ENCODE measurements around the gene CBX8. TPM values are rescaled to one million over a fixed set of nuclear protein-coding genes. Genes with fewer than 3 reads are reported as not detected.
A peak's percentile ranks its signal among the peaks of the same experiment; 100 is the strongest.

The CBX8 gene
- total RNA-seq, 2 donors from 2014 or later: 1.6 to 1.8 TPM

DNA sequence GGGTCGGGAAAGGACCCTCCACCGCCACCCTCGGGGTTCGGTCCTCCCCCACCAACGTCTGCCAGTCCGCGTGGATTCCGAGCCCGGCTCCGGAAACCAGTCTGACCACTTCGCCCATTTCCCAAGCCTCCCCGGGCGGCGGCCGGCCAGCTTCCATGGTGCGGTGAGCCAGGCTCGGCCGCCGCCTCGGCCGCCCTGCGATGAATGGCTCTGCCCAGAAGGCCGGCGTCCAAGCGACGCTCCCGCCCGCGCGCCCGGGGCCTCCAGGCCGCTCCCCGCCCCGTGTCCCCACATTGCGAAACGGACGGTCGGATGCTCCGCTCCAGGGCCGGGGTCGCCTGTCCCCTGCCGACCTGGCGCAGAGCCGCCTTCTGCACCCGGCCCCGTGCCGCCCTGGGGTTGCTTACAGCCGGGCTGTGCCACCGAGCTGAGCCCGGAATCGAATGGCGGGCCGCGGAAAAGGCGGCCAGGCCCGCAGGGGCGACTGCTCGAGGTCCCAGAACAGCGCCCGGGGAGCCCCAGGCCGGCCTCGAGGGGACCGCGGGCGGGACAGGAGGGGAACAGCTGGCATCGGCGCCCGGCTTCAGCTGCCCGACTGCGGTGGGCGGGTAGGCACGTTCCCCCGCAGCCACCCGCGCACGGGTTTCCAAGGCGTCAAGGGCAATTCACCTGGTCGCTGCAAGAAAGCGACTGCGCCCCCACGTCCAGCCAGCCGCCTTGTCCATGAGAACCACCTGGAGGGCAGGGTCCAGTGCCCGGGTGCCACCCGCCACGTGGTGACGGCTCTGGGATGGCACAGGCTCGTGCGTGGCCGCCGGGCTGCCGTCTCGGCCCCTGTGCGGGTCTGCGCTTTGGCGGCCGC lies 18.3 kb upstream of the CBX8 start:
- peak; percentile 77 for ATAC-seq
- WGBS, 2 donors: 9 to 39% methylated on average over 14 to 85 of the region's 96 CpGs
- Histone ChIP-seq H3K36me3 (replicated peaks in 1 of 2; ENCODE audit: insufficient read depth in 1 of 2, low read depth in 2 of 2) (no peaks in the 10 kb centered on the region), H3K27me3 (peaks cover 3 to 21% of the 10 kb centered on the region in 2 donors), H3K4me1 (peaks cover 44% of the 10 kb centered on the region), H3K4me3 (no peak overlapping the region), H3K9me3 (no peaks in the 10 kb centered on the region), H3K27ac (peak overlapping the region; percentile 30 to 64 (median 44))
- peak in 2 of 3 donors; percentile 33 to 34 for TF ChIP-seq POLR2A (IDR thresholded peaks at IDR 0.05)
- TF ChIP-seq, protein P1, sequence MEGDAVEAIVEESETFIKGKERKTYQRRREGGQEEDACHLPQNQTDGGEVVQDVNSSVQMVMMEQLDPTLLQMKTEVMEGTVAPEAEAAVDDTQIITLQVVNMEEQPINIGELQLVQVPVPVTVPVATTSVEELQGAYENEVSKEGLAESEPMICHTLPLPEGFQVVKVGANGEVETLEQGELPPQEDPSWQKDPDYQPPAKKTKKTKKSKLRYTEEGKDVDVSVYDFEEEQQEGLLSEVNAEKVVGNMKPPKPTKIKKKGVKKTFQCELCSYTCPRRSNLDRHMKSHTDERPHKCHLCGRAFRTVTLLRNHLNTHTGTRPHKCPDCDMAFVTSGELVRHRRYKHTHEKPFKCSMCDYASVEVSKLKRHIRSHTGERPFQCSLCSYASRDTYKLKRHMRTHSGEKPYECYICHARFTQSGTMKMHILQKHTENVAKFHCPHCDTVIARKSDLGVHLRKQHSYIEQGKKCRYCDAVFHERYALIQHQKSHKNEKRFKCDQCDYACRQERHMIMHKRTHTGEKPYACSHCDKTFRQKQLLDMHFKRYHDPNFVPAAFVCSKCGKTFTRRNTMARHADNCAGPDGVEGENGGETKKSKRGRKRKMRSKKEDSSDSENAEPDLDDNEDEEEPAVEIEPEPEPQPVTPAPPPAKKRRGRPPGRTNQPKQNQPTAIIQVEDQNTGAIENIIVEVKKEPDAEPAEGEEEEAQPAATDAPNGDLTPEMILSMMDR (IDR thresholded peaks at IDR 0.05): no peak
- intact Hi-C loops (cut with DNase I): no loop called here
- peak; percentile 80 to 88 (median 84) for DNase-seq

DNA sequence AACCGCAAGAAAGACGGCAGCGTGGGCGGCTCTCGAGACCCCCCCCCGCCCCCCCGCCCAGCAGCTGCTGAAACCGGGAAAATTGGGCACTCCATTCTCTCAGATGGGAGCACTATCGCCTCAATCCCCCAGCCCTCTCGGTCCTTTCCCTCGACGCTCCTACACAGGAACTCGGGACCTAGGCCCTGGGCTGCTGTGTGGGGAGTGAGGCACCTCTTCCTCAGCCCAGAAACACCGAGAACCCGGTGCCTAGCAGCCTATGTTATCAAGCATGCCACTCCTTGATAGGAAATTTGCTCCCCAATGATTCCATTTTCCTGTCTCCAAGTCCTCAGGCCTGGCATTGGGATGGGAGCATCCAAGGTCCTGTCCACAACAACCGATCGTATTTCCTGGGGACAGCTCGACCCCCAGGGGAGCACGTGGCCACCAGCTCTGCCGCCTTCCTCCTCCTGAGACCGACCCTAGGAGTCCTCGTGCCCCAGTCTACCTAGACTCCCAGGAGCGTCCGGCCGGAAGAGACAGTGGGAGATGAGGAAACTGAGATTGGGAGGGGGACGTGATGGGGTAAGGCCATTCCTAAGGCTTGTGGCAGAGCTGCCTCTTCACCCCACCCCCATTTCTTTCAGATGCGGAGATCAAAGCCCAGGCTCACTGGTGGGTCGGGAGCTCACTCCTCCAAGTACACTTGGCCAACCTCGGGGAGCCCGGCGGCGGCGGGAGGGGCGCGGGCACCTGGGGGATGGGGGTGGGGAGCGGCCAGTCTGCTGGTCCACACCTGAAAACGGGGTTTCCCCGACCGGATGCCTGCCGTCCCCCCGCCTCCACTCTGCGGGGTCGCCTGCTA lies 17.5 kb upstream of the CBX8 start:
- Histone ChIP-seq H3K4me1 (peaks cover 45% of the 10 kb centered on the region), H3K27ac (peak overlapping the region; percentile 30 to 64 (median 44)), H3K36me3 (replicated peaks in 1 of 2; ENCODE audit: insufficient read depth in 1 of 2, low read depth in 2 of 2) (no peaks in the 10 kb centered on the region), H3K27me3 (peaks cover 3 to 21% of the 10 kb centered on the region in 2 donors), H3K9me3 (no peaks in the 10 kb centered on the region), H3K4me3 (no peak overlapping the region)
- TF ChIP-seq, protein P1 (IDR thresholded peaks at IDR 0.05): no peak
- intact Hi-C loops (cut with DNase I): no loop called here
- no peak for ATAC-seq
- DNase-seq: no peak
- WGBS, 2 donors: 26 to 62% methylated on average over 19 to 42 of the region's 43 CpGs

DNA sequence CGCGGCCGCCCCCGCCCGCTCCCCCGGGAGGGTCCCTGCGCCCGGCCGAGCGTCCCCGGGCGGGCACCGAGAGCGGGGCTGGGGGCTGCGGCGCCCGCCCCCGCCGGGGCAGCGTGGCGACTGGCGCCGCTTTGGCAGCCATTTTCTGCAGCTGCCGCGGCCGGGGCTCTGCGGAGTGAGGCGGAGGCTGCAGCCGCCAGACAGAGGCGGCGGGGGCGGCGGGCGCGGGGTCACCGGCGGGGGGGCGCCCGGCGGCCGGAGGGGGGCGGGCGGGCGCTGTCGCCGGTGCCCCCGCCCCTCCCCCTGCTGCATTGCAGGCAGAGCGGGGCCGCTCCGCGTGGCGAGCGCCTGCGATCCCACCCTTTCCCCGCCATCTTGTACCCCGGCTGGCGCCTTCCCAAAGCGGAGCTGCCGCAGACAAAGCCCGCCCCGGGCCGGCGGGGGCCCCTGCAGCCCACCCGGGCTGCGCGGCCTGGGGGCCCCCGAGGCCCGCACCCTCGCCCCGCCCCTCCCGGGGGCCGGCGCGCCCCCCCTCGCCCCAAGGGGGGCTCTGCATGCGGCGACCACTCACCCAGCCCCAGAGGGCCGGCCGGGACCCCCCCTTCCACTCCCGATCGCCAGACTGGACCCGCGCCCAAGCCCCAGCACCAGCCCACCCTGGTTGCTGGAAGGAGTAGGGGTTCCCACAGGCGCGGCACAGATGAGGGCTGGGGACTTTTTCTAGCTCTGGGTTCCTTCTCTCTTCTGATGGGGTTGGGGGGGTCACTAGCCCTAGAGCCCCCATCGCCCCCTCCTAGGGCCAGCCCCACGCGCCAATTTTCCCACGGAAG lies 16.6 kb upstream of the CBX8 start:
- H3K9me3 ChIP-seq: no peaks in the 10 kb centered on the region
- DNase-seq (peak in 1 of 4 donors; percentile 33), ATAC-seq (no peak)
- TF ChIP-seq, protein P1 (IDR thresholded peaks at IDR 0.05): no peak
- WGBS, 2 donors: 2% methylated on average over 39 of the region's 89 CpGs; no CpG with 5 or more reads in 1 of the 2 donors
- no peaks in the 10 kb centered on the region for H3K36me3 ChIP-seq (replicated peaks in 1 of 2; ENCODE audit: insufficient read depth in 1 of 2, low read depth in 2 of 2)
- peak overlapping the region in 1 of 4 donors; percentile 26 for H3K27ac ChIP-seq
- H3K4me3 ChIP-seq: no peak overlapping the region
- peaks cover 53% of the 10 kb centered on the region for H3K4me1 ChIP-seq
- peaks cover 3 to 21% of the 10 kb centered on the region in 2 donors for H3K27me3 ChIP-seq
- intact Hi-C loops (cut with DNase I): no loop called here

DNA sequence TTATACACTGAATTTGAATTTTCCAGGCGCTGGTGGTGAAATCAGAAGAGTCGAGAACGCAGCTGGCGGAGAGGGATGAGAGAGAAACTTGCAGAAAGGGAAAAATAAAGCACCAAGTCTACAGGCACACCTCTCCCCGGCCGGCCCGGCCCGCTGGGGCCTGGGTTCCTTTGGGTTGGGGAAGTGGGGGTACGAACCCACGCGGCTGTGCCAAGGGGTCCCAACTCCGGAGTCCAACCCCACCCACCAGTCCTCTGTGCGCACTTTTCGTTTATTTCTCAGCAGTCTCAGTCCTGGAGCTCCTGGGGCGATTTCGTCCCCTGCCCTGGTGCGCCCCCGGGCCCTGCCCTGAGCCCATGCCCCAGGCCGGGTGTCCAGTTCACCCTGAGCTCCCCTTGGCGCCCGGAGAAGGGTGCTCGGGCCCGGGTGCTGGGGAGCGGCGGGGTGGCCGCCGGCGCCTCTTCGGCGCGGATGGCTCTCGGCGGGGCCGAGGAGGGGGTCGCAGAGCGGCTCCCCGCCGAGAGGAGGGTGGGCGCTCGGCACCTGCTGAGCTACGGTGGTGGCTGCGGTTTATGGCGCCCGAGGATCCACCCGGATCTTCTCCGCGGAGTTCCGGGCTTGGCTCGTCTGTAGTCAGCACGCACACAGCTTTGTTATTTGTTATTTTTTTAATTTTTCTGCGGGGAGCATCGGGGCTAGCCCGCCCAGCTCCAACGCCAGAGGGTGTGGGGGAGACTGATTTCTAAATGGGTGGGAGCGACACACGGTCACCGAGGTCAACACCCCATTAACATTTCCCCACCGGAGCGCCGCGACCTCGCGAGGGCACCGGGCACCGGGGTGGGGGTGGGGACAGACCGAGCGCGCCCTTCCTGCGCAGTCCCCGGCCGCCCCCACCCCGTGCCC lies 15.7 kb upstream of the CBX8 start:
- DNase-seq (no peak), ATAC-seq (no peak)
- 7 to 17% methylated on average over 31 to 68 of the region's 72 CpGs for WGBS, 2 donors
- no peaks in the 10 kb centered on the region for H3K9me3 ChIP-seq
- peaks cover 3 to 25% of the 10 kb centered on the region in 2 donors for H3K27me3 ChIP-seq
- H3K36me3 ChIP-seq (replicated peaks in 1 of 2; ENCODE audit: insufficient read depth in 1 of 2, low read depth in 2 of 2): no peaks in the 10 kb centered on the region
- intact Hi-C loops (cut with DNase I): no loop called here
- no peak overlapping the region for H3K27ac ChIP-seq
- no peak for TF ChIP-seq POLR2A (IDR thresholded peaks at IDR 0.05)
- TF ChIP-seq, protein P1 (IDR thresholded peaks at IDR 0.05): no peak
- no peak overlapping the region for H3K4me3 ChIP-seq
- peaks cover 53% of the 10 kb centered on the region for H3K4me1 ChIP-seq

Measured in body of pancreas (tissue), 4 donors.